OCI-LY7 (cell line): Measurements from ENCODE around the gene EPHA10. TPM values are rescaled to one million over a fixed set of nuclear protein-coding genes. Genes with fewer than 3 reads are reported as not detected.
"Not testable (repeated sequence)": the region's sequence is repeated elsewhere in the genome, so short reads cannot be mapped to it uniquely, and the experiment has no call there.

ENCODE experiments used
- BruUV-seq: library from RNA; stranded (reverse); fragments of 400-500 nt; replicated peaks from 2 replicates; lab custom pipeline; 2021; lab: Mats Ljungman, UMichigan
- CTCF ChIA-PET: fragments of 300-600 bp; sonication (Branson Sonifier 250); formaldehyde crosslinking; loops from one replicate; lab custom pipeline; 2022; ENCODE audit warnings: antibody characterized with exemption; ENCODE audit not compliant: unreplicated experiment; lab: Charles Lee
- POLR2A ChIA-PET: fragments of 300-600 bp; sonication (Branson Sonifier 250); formaldehyde crosslinking; loops from one replicate; lab custom pipeline; 2022; ENCODE audit warnings: antibody characterized with exemption; lab: Charles Lee
- DNase-seq: peaks from one replicate; pipeline ENCODE4 v3.0.0-alpha.2; 2015; ENCODE audit warnings: low spot score
- H2AFZ ChIP-seq: fragments of 200-600 bp; sonication (generic), shearing (Covaris generic); 2 replicates; pipeline ENCODE4 v1.6.1; 2014; ENCODE audit warnings: mild to moderate bottlenecking, antibody characterized with exemption, low read length, moderate library complexity
- H3K27ac ChIP-seq: fragments of 200-600 bp; sonication (generic); 2 replicates; pipeline ENCODE4 v1.5.1; 2014; ENCODE audit warnings: mixed run types, low read depth, mild to moderate bottlenecking, moderate library complexity, low read length, inconsistent platforms; ENCODE audit not compliant: poor library complexity, severe bottlenecking
- H3K36me3 ChIP-seq: fragments of 200-600 bp; sonication (generic); 2 replicates; pipeline ENCODE4 v1.6.1; 2014; ENCODE audit warnings: mild to moderate bottlenecking, antibody characterized with exemption, low read length, moderate library complexity, mixed read lengths; ENCODE audit not compliant: insufficient read depth
- H3K4me1 ChIP-seq: fragments of 200-600 bp; sonication (generic); 2 replicates; pipeline ENCODE4 v1.5.1; 2014; ENCODE audit warnings: mild to moderate bottlenecking, low read length; ENCODE audit not compliant: insufficient read depth, poor library complexity, severe bottlenecking
- H3K4me2 ChIP-seq: fragments of 200-600 bp; sonication (generic); 2 replicates; pipeline ENCODE4 v1.6.1; 2014; ENCODE audit warnings: mild to moderate bottlenecking, low read length
- H3K4me3 ChIP-seq: fragments of 200-600 bp; sonication (generic); 2 replicates; pipeline ENCODE4 v1.5.1; 2014; ENCODE audit warnings: mild to moderate bottlenecking, low read depth, low read length; ENCODE audit not compliant: poor library complexity, severe bottlenecking
- H3K79me2 ChIP-seq: fragments of 200-600 bp; sonication (generic); 2 replicates; pipeline ENCODE4 v1.6.1; 2016; ENCODE audit warnings: low read depth, mild to moderate bottlenecking, low read length, moderate library complexity, mixed read lengths; ENCODE audit not compliant: insufficient read depth
- H3K9me2 ChIP-seq: fragments of 200-600 bp; sonication (generic); 2 replicates; pipeline ENCODE4 v1.6.1; 2016; ENCODE audit warnings: mild to moderate bottlenecking, low read length, mixed read lengths; ENCODE audit not compliant: insufficient read depth
- H3K9me3 ChIP-seq: fragments of 200-600 bp; sonication (generic); 2 replicates; pipeline ENCODE4 v1.6.1; 2014; ENCODE audit warnings: mild to moderate bottlenecking, mixed run types, low read length, mixed read lengths
- H4K20me1 ChIP-seq: fragments of 200-600 bp; sonication (generic); 2 replicates; pipeline ENCODE4 v1.6.1; 2014; ENCODE audit warnings: mild to moderate bottlenecking, antibody characterized with exemption, low read length, moderate library complexity, mixed read lengths; ENCODE audit not compliant: insufficient read depth
- EZH2phosphoT487 ChIP-seq: fragments of 200-600 bp; sonication (generic); IDR thresholded peaks from 2 replicates; pipeline ENCODE4 v1.6.1; 2018; ENCODE audit warnings: low read depth, borderline replicate concordance, mild to moderate bottlenecking, mixed run types, antibody characterized with exemption, low read length, moderate library complexity, mixed read lengths
- intact Hi-C: fragments of 100-400 bp; cut with micrococcal nuclease; formaldehyde crosslinking; loops from one replicate; pipeline ENCODE4 v1.10.0; 2022; ENCODE audit not compliant: unreplicated experiment
- total RNA-seq, 2 experiments: library from RNA; depleted of rRNA in 1 of 2; stranded (reverse); fragments of >200 nt in 1 of 2; shearing (Covaris generic) in 1 of 2; gene quantifications; 2 replicates each; pipeline ENCODE4 v1.2.3, GENCODE V29; 2014 to 2022
- TF ChIP-seq, protein P1 (sequence below): fragments of 200-600 bp; sonication (generic); conservative IDR thresholded peaks from 2 replicates; pipeline ENCODE4 v1.5.1; 2014; ENCODE audit warnings: mild to moderate bottlenecking, antibody characterized with exemption, low read length, moderate library complexity, mixed read lengths

The EPHA10 gene
- total RNA-seq, 2 experiments from 2014 or later = not detected

- POLR2A ChIA-PET = no interaction called here
- Histone ChIP-seq H3K79me2 (no peaks in the 10 kb centered on the region), H3K4me2 (no peak overlapping the region), H3K4me3 (no peak overlapping the region), H3K9me3 (no peaks in the 10 kb centered on the region), H3K4me1 (no peaks in the 10 kb centered on the region), H3K9me2 (no peaks in the 10 kb centered on the region), H2AFZ (no peak overlapping the region), H4K20me1 (no peaks in the 10 kb centered on the region), H3K27ac (no peak overlapping the region), H3K36me3 (no peaks in the 10 kb centered on the region)
- CTCF ChIA-PET = no interaction called here
- intact Hi-C loops = no loop called here
- no TSS peak for BruUV-seq
- no peak for DNase-seq
- TF ChIP-seq EZH2phosphoT487 = no peak
- TF ChIP-seq, protein P1, sequence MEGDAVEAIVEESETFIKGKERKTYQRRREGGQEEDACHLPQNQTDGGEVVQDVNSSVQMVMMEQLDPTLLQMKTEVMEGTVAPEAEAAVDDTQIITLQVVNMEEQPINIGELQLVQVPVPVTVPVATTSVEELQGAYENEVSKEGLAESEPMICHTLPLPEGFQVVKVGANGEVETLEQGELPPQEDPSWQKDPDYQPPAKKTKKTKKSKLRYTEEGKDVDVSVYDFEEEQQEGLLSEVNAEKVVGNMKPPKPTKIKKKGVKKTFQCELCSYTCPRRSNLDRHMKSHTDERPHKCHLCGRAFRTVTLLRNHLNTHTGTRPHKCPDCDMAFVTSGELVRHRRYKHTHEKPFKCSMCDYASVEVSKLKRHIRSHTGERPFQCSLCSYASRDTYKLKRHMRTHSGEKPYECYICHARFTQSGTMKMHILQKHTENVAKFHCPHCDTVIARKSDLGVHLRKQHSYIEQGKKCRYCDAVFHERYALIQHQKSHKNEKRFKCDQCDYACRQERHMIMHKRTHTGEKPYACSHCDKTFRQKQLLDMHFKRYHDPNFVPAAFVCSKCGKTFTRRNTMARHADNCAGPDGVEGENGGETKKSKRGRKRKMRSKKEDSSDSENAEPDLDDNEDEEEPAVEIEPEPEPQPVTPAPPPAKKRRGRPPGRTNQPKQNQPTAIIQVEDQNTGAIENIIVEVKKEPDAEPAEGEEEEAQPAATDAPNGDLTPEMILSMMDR = no peak
These were observed 12.1 kb upstream of the EPHA10 start for GRCh38 chr1:37776946-37777516.

DNA sequence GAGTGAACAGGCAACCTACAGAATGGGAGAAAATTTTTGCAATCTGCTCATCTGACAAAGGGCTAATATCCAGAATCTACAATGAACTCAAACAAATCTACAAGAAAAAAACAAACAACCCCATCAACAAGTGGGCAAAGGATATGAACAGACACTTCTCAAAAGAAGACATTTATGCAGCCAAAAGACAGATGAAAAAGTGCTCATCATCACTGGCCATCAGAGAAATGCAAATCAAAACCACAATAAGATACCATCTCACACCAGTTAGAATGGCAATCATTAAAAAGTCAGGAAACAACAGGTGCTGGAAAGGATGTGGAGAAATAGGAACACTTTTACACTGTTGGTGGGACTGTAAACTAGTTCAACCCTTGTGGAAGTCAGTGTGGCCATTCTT, 6.5 kb upstream of the EPHA10 start:
- POLR2A ChIA-PET, CTCF ChIA-PET: not testable (repeated sequence)

GRCh38 chr1:37767488-37767887, 2.6 kb upstream of the EPHA10 start:
- POLR2A ChIA-PET = no interaction called here

More for the DNA sequence above, 6.5 kb upstream of the EPHA10 start:
- H3K9me2 ChIP-seq, H3K36me3 ChIP-seq, H3K27ac ChIP-seq, BruUV-seq, intact Hi-C loops, H2AFZ ChIP-seq, H3K9me3 ChIP-seq, H3K4me2 ChIP-seq, H4K20me1 ChIP-seq, H3K79me2 ChIP-seq, H3K4me1 ChIP-seq, H3K4me3 ChIP-seq, DNase-seq: not testable (repeated sequence)

More at GRCh38 chr1:37767488-37767887, 2.6 kb upstream of the EPHA10 start:
- Histone ChIP-seq H3K4me1 (no peaks in the 10 kb centered on the region), H3K9me3 (no peaks in the 10 kb centered on the region), H3K27ac (no peak overlapping the region), H2AFZ (no peak overlapping the region), H3K79me2 (no peaks in the 10 kb centered on the region), H3K9me2 (no peaks in the 10 kb centered on the region), H4K20me1 (no peaks in the 10 kb centered on the region), H3K4me3 (no peak overlapping the region), H3K36me3 (no peaks in the 10 kb centered on the region), H3K4me2 (no peak overlapping the region)
- CTCF ChIA-PET = no interaction called here
- intact Hi-C loops = no loop called here
- no peak for DNase-seq
- no TSS peak for BruUV-seq
- TF ChIP-seq, protein P1 = no peak
- TF ChIP-seq EZH2phosphoT487 = no peak
